HTERT RPE-1 (cell line): ENCODE data around the gene FBXO11.
"Not testable (repeated sequence)": the region's sequence is repeated elsewhere in the genome, so short reads cannot be mapped to it uniquely, and the experiment has no call there.

Source experiments
- in situ Hi-C: fragments of 300-500 bp; cut with MboI; formaldehyde crosslinking; loops from 4 replicates; pipeline ENCODE4 v1.14.3; 2020; ENCODE audit warnings: low sequenced_read_pairs

Gene FBXO11

DNA sequence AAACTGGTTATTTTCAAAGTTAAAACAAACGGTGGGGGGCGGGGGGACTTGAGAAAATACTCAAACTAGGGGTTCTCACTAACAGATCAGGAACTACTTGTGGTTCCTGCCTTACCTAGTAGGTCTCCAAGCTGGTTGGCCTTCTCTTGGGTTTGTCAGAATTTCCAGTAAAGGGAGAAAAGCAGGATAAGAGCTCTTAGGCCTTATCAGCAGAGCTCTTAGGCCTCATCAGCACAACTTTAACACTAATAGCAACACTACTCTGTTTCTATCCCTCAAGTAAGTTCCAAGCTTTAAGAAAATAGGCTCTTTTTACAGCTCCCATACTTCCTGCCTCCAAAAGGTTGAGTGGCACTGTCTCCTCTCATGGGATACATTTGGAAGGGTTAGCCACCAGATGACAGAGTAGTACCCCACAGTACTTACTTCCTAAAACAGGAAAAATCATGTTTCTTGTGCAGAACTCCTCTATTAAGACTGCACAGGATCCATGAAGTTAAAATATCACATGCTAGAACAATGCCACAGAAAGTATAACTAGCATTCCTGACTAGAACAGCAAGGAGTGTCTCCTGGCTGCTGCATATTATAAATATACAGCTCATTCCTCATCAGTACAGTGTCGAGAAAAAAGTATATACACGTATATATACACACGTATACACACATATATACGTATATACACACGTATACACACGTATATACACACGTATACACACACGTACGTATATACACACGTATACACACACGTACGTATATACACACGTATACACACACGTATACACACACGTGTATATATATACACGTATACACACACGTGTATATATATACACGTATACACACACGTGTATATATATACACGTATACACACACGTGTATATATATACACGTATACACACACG, 6.1 kb downstream of the FBXO11 start:
- in situ Hi-C loops: no loop called here

DNA sequence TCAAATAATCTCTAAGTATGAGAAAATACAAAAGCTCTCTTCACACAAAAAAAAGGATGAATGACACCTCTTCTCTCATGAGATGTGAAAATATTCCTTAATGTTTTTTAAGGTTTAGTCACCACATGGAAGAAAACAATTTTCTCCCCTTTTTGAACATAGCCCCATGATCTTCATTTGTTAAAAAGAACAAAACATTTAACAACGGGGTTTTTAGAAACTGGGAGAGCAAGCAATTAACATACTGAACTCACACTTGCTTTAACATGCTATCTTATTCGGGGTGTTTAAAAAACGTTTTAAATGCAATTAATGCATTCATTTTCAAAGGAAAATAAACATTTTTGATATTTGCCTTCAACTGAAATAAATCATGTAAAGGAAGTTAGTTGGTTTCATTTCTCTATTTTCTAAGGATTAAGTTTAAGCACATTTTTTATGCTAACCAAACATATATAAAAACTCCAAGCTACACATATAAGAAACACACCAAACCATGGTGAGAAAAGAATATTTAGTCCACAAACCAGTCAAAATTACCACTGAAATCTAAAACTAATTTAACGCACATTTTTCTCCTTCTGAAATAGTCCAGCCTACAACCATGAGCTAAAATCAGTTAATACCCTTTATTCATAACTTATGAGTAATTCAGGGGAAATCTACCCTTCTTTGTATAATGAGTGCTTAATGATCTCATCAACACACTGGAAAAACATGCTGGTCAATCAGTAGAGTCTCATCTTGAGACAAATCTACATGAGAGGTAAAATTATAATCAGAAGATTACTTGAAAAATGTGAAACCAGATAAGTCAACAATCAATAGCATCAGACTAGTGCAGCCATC, 8.2 kb downstream of the FBXO11 start:
- in situ Hi-C loops: no loop called here

DNA sequence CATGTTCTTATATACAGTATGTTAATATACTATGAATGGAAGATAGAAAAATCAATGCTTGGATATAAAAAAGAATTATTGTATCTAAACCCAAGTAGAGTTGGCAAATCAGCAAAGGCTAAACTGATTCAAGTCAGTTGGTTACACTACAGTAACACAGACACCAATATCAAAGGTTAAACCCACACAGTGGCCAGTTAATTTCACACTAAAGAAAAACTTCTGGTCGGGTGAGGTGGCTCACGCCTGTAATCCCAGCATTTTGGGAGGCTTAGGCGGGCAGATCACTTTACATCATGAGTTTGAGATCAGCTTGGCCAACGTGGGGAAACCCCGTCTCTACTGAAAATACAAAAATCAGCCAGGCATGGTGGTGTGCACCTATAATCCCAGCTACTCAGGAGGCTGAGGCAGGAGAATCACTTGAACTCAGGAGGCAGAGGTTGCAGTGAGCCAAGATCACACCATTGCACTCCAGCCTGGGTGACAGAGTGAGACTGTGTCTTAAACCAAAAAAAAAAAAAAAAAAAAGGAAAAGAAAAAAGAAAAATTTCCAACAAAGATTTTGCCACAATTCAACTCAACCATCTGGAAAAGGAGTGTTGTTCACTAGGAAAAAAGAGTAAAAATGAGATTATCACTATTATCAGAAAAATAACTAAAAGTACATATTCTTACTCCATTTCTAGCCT, 9.0 kb downstream of the FBXO11 start:
- in situ Hi-C loops: not testable (repeated sequence)

DNA sequence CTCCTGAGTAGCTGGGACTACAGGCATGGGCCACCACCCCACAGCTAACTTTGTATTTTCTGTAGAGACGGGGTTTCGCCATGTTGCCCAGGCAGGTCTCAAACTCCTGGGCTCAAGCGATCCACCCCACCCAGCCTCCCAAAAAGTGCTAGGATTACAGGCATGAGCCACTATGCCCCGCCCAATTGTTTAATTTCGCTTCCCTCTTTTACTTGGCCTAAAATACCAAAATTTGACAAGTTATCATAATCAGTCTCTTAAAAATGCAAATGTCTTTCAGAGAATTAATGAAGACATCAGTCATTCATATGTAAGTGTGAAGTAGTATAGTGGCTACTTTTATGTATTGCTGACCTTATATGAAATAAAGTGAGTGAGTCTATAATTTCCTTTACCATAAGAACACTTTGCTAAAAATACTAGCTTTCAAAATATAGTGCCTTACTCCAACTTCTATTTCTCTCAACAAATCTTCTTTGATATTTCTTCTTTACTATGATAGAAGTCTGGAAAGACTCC, 9.8 kb downstream of the FBXO11 start:
- in situ Hi-C loops: no loop called here

DNA sequence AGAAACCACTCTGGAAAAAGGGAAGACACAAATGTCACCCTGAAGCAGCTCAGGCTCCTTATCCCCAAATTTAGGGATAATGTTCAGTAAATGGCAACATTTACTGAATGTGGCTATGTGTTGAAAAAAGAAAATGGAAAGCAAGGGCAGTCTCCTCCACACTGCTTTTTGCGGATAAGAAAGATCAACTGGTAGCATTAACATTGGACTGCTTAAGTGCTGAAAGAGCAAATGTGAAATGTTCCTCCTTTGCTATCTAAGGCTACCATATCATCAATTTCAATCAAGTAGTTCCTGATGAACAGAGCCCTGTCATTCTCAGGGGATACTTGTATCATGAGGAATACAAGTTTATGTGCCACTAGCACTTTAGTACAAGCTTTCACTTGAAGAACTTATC, 12.5 kb downstream of the FBXO11 start:
- in situ Hi-C loops: no loop called here

DNA sequence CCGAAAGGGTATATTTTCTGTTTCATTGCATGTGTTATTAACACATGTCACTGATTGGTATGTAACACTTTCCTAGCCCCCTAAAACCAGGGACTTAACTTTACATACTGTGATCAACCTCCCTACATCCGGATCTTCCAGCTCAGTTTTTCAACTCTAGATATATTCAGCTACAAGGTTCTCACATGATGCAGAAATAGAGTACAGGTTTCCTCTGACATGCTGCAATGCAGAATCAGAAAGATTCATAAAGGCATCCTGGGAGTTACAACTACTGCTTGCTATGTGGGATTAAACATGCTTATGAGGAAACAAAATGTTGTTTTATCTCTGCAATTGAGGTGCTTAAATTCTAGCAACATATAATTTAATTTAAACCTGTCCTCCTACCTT, 14.0 kb downstream of the FBXO11 start:
- in situ Hi-C loops: no loop called here

DNA sequence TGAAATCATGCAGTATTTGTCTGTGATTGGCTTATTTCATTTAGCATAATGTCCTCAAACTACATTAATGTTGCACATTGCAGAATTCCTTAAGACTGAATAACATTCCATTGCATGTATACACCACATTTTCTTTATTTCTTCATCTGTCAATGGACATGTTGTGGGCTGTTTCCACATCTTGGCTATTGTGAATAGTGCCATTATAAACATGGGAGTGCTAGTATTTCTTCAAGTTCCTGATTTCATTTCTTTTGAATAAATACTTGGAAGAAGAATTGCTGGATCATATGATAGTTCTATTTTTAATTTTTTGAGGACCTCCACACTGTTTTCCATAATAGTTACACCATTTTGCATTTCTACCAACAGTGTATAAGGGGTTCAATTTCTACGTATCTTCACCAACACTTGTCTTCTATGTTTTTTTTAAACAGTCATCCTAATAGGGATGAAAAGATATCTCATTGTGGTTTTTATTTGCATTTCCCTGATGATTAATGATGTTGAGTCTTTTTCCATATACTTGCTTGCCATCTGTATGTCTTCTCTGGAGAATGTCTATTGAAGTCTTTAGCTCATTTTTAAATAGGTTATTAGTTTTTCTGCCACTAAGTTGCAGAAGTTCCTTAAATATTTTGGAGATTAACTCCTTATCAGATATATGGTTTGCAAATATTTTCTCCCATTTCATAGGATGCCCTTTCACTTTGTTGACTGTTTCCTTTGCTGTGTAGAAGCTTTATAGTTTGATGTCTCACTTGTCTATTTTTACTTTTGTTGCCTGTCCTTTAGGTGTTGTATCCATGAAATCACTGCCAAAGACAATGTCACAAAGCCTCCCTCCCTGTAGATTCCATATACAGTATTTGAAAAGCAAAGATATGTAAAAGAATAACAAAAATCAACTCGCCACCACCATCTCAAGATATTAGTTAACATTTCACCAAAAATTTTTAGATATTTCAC, 14.6 kb downstream of the FBXO11 start:
- in situ Hi-C loops: no loop called here

DNA sequence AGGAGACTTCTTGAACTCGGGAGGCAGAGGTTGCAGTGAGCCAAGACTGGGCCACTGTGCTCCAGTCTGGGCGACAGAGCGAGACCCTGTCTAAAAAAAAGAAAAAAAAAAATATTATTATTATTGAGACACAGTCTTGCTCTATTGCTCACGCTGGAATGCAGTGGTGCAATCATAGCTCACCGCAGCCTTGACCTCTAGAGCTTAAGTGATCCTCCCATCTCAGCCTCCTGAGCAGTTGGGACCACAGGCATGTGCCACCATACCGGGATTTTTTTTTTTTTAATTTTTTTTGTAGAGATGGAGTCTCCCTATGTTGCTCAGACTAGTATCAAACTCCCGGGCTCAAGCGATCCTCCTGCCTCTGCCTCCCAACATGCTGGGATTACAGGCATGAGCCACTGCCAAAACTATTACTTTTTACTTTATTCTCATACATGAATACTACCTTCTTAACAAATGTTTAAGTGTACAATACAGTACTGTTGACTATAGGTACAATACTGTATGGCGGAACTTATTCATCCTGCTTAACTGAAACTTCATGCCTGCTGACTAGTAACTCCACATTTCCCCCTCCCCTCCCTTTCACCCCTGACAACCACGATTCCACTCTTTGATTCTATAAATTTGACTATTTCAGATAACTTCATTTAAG, 15.5 kb downstream of the FBXO11 start:
- in situ Hi-C loops: no loop called here

DNA sequence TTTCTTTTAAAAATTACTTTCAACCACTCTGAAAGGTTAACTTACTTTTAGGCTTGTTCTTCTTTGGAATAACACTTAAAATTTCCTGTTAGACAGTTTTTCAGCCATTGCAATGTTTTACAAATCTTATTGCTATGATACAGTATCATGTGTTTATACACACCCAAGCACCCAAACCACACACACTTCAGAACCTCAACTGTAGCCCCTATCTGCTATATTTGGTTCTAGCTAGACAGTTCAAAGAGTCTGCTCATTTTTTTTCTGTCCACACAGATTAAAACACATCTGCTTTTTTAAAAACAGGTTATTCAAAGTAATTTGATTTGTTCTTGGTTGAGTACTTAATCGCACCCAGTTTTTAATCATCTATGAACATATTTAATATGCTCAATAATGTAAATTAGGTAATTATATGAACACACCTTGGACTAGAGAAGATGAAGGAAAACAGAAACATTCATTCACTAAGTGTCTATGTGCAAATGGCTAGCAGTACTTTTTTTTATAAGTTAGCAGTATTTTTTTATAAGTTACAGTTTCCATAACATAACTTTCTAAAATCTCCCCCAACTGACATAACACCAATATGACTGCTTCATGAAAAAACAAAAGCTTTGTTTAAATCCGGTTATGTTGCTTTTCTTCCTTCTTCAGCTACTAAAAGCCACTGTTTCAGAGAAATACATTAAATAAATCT, 17.6 kb downstream of the FBXO11 start:
- in situ Hi-C loops: no loop called here

DNA sequence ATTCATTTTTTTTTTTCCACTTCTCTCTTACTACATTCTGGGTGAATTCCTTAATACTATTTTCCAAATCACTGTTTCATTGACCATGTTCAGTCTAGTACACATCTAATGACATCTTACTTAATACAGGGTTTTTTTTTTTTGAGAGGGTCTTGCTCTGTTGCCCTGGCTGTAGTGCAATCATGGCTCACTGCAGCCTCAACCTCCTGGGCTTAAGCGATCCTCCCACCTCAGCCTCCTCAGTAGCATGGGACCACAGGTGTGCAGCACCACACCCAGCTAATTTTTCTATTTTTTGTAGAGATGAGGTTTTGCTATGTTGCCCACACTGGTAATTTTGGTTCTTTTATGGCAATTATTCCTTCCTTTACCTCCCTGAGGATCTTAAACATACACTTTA, 29.4 kb downstream of the FBXO11 start:
- in situ Hi-C loops: no loop called here

DNA sequence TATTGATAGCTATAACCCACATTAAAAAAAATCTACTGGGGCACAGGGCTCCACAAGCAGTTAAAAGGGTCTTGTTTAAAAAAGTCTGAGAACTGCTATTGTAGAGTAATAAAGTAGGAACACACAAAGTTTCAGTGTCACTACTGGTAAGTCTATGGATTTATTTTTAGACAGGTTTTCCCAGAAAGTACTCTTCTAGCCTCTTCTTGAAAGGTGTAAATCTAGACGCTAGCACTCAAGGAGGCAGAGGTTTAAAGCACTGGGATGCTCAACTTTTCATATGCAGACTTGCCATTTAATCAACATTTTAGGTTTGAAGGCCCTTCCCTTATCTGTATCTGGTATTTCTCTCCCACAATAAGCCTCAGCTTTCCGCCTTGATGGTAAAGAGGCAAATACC, 33.4 kb downstream of the FBXO11 start:
- in situ Hi-C loops: no loop called here

DNA sequence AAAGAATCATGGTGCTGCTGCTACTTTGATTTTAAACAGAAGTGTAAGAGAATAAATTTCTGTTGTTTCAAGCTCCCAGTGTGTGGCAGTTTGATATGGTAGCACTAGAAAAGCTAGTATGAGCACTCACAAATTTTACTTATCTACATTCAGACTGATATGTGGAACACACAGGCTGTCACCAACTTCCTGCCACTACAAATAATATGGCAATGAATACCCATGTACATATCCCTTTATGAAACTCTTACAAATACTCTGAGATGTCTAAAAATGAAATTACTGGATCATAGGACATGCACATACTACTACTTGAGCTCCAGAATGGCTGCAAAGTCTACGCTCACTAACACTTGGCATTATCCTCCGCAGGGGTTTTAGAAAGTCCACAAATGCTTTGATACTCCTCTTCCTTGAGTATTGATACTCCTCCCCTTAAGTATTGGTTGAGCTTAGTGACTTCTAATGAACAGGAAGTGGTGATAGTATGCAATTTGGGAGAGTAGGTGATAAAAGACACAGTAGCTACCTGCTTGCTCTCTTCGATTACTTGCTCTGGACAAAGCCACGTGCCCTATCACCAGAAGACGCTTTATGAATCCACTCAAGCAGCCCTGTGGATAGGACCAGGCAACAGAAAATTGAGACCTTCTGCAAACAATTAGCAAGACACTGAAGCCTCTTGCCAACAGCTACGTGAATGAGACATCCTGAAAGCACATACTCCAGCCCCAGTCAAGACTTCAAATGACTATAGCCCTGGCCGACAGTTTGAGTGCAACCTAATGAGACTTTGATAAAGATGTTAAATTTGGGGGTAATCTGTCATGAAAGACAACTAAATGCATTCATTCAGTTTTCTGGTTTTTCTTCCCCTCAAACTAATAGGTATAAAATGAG, 35.4 kb downstream of the FBXO11 start:
- in situ Hi-C loops: no loop called here

DNA sequence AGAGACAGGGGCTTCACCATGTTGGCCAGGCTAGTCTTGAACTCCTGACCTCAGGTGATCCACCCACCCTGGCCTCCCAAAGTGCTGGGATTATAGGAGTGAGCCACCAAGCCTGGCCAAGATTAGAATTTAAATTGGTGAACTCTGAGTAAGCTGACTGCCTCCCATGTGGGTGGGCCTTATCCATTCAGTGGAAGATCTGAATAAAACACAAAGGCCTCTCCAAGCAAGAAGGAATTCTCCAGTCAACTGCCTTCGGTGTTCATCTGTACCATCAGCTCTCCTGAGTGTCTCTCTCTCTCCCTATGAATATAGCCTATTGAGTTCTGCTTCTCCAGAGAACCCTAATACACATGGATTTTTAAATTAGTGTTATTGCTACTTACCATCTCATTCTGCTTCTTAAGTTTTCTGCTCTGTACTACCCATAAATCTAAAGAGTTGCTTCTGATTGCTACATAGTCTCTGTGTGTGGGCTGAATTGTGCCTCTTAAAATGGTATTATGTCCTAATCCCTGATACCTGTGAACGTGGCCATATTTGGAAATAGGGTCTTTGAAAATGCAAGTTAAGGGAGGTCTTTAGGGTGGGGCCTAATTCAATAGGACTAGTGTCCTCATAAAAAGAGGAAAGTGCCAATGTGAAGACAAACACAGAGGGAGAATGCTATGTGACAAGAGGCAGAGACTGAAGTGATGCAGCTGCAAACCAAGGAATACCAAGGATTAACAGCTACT, 36.3 kb downstream of the FBXO11 start:
- in situ Hi-C loops: no loop called here

DNA sequence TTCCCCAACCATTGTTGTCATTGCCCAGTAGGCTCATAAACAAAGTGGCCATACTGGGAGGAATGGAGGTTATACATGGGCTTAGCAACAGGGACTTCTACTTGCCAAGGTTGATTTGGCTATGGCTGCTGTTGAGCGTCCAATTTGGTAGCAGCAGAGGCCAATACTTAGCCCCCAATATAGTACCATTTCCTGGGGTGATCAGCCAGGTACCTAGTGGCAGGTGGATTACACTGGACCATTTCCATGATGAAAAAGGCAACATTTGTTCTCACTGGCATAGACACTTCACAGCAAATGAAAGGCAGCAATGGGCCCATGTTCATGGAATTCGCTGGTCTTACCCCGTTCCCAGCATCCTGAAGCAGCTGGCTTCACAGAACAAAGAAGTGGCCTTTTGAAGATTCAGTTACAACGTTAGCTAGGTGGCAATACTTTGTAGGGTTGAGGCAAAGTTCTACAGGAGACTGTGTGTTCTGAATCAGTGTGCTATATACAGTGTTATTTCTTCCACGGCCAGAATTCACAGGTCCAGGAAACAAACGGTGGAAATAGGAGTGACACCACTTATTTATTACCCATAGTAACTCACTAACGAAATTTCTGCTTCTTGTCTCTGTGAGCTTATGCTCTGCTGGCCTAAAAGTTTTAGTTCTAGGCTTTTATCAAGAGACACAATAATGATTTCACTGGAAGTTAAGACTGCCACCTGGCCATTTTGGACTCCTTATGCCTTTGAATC, 37.5 kb downstream of the FBXO11 start:
- in situ Hi-C loops: no loop called here

DNA sequence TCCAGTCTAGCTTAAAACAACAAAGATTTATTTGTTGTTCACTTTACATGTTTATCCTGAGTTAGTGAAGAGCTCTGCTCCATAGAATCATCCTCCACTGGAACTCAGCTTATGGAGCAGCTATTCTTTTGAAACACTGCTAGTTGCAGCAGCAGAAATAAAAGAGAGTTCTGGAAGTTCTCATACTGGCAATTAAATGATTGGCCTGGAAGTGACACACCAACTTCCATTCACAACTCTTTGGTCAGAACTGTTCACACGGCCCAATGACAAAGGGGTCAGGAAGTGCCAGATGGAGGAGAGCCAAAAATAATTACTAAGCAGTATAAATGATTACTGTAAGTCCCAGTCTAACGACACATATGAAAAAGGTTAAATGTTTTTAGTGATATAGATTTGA, 39.1 kb downstream of the FBXO11 start:
- in situ Hi-C loops: no loop called here

DNA sequence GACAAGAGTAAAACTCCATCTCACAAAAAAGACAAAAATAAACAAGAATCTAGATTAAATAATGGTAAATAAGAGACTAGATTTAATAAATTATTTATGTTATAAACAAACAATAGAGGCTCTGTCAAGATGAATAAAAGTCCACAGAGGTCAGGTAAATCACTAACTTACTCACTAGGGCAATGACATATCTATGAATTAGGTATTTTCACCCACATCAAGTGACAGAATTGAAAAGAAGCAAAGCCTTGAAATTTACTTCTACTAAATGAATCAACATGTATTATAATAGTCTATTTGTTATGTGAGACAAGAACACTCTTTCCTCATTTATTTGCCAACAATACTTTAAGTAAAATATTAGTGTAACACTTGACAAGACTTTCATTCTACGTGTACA, 41.7 kb downstream of the FBXO11 start:
- in situ Hi-C loops: no loop called here

DNA sequence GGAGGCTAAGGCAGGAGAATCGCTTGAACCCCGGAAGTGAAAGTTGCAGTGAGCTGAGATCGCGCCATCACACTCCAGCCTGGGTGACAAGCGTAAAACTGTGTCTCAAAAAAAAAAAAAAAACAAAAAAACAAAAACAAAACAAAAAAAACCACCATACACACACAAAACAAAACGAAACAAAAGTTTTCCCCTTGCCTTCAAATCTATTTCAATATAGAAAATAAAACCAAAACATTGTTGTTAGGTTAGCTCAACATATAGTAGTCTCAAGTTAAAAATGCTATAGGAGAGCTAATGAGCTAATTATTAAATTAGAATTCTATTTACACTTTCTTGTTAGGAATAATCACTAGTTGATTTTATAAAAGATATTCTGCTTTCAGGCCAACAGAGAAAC, 43.3 kb downstream of the FBXO11 start:
- in situ Hi-C loops: no loop called here
